K562 (cell line): Measurements from ENCODE around the gene NOTCH1. TPM values are rescaled to one million over a fixed set of nuclear protein-coding genes. Genes with fewer than 3 reads are reported as not detected.

Source experiments
- C11orf30 ChIP-seq: fragments of 450-650 bp; IDR thresholded peaks from 2 replicates; pipeline ENCODE4 v1.6.1; 2016; ENCODE audit warnings: low read depth, mild to moderate bottlenecking
- FIP1L1 ChIP-seq: fragments of 200-400 bp; formaldehyde crosslinking; IDR thresholded peaks from 2 replicates; pipeline ENCODE4 v1.6.1; 2018; ENCODE audit warnings: mild to moderate bottlenecking, low read depth, low read length; ENCODE audit not compliant: poor library complexity, severe bottlenecking
- GTF2B ChIP-seq: IDR thresholded peaks from 2 replicates; pipeline ENCODE4 v1.6.1; 2011; ENCODE audit not compliant: insufficient read length; ENCODE audit errors: extremely low read depth
- HDAC1 ChIP-seq, 2 experiments: fragments of 450-650 bp; IDR thresholded peaks; 2 replicates each; pipeline ENCODE4 v1.6.1; 2016 to 2017; ENCODE audit warnings: inconsistent platforms in 1 of 2, mild to moderate bottlenecking in 1 of 2, moderate library complexity in 1 of 2
- L3MBTL2 ChIP-seq: fragments of 450-650 bp; IDR thresholded peaks from 2 replicates; pipeline ENCODE4 v1.6.1; 2016; ENCODE audit warnings: mild to moderate bottlenecking, moderate library complexity
- NBN ChIP-seq: fragments of 450-650 bp; IDR thresholded peaks from 2 replicates; pipeline ENCODE4 v1.6.1; 2016; ENCODE audit warnings: low read depth, mild to moderate bottlenecking
- PML ChIP-seq: IDR thresholded peaks from 2 replicates; pipeline ENCODE4 v1.6.1; 2012; ENCODE audit warnings: low read length, inconsistent platforms
- POLR2A ChIP-seq: fragments of 450-650 bp; conservative IDR thresholded peaks from 2 replicates; pipeline ENCODE4 v1.6.1; 2016
- POLR2G ChIP-seq: fragments of 200-400 bp; formaldehyde crosslinking; IDR thresholded peaks from 2 replicates; pipeline ENCODE4 v1.6.1; 2017; ENCODE audit warnings: low read depth, mild to moderate bottlenecking, antibody characterized with exemption, low read length, moderate library complexity
- PPARD ChIP-seq: fragments of 250-450 bp; sonication (Bioruptor Pico); IDR thresholded peaks from 2 replicates; pipeline ENCODE4 v1.8.0; 2022; ENCODE audit warnings: inconsistent platforms, mild to moderate bottlenecking, moderate library complexity
- RBFOX2 ChIP-seq: fragments of 200-400 bp; formaldehyde crosslinking; IDR thresholded peaks from 2 replicates; pipeline ENCODE4 v1.6.1; 2017; ENCODE audit warnings: low read depth, mild to moderate bottlenecking, low read length, moderate library complexity
- RBM25 ChIP-seq: fragments of 200-400 bp; formaldehyde crosslinking; IDR thresholded peaks from 2 replicates; pipeline ENCODE4 v1.6.1; 2018; ENCODE audit warnings: low read length, low read depth, moderate library complexity; ENCODE audit not compliant: severe bottlenecking
- REST ChIP-seq, 2 experiments: fragments of 450-650 bp; formaldehyde crosslinking in 1 of 2; IDR thresholded peaks; 2 replicates each; pipeline versions ENCODE4 v1.4.0 to v1.6.1; 2014 to 2020; ENCODE audit warnings: mild to moderate bottlenecking in 2 of 2, borderline replicate concordance in 1 of 2, low read depth in 1 of 2
- ZFP30 ChIP-seq: fragments of 250-450 bp; sonication (Bioruptor Pico); IDR thresholded peaks from 2 replicates; pipeline ENCODE4 v1.8.0; 2022; ENCODE audit warnings: moderate library complexity, mild to moderate bottlenecking, inconsistent platforms, borderline replicate concordance
- ZNF197 ChIP-seq: fragments of 200-800 bp; sonication (Bioruptor generic); IDR thresholded peaks from 2 replicates; pipeline ENCODE4 v1.6.1; 2016; ENCODE audit warnings: low read depth, missing genetic modification characterization, missing compliant biosample characterization
- ZSCAN32 ChIP-seq: fragments of 450-650 bp; formaldehyde crosslinking; IDR thresholded peaks from 2 replicates; pipeline ENCODE4 v1.4.0; 2020; ENCODE audit warnings: mild to moderate bottlenecking, moderate library complexity
- polyA plus RNA-seq, 8 experiments: library from polyadenylated mRNA; depleted of rRNA in 4 of 8; stranded (reverse) in 5 of 8; unstranded in 3 of 8; fragments of >200 nt; fragmentation: Nextera tagmentation in 2 of 8; fragmentation: Illumina TruSeq in 1 of 8; extraction: Ambion mirVana in 2 of 8; extraction: Trizol in 1 of 8; gene quantifications; 2 replicates each; pipeline versions ENCODE4 v1.2.1 to v1.2.3, GENCODE V29; 2011 to 2014; ENCODE audit warnings: inconsistent platforms in 1 of 8, missing spikeins in 1 of 8
- total RNA-seq, 7 experiments: library from RNA; depleted of rRNA in 6 of 7; stranded (reverse); fragments of >200 nt in 6 of 7; fragmentation: Illumina TruSeq in 2 of 7; extraction: Trizol in 2 of 7; gene quantifications; 2 replicates each; pipeline versions ENCODE4 v1.2.1 to v1.2.3, GENCODE V29; 2011 to 2021; ENCODE audit warnings: low replicate concordance in 1 of 7
- TF ChIP-seq, protein P1 (sequence below): fragments of 200-800 bp; sonication (Bioruptor generic); IDR thresholded peaks from 2 replicates; pipeline ENCODE4 v1.6.1; 2017; ENCODE audit warnings: missing genetic modification characterization, missing compliant biosample characterization

The NOTCH1 gene
- total and polyA plus RNA-seq, 9 of the 15 experiments (the other 6 are each of a cell fraction or from before 2014, with no cell fraction given): 0.03 to 31.4 (median 2.3) TPM

DNA sequence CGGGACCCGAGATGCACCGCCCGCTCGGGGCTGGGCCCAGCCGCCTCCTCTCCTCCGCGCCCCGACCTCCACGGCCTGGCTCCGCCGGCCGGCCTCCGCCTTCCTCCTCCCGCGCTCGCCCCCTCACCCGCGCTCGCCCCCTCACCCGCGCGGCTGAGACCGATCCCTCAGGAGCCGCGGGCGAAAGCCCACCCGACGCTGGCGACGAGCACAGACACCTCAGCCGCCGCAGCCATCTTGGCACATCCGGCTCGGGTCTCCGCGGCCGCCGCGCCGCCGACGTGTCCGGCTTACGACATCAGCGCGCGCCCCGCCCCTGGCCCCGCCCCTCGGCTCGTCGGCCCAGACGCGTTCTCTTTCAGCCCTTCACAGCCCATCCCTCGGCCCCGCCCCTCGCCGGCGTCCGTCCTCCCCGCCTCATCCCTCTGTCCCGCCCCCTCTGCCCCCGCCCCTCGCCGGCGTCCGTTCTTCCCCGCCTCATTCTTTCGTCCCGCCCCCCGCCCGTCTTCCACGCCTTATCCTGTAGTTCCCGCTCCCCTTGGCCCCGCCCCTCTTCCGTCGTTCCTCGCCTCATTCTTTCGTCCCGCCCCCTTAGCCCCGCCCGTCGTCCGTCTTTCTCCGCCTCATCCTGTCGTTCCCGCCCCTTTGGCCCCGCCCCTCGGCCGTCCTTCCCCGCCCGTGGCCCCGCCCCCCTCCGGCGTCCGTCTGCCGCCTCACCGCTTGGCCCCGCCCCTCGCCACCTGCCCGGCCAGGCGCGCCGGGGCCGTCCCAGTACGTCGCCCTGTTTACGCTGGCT is 62.9 kb downstream of the NOTCH1 start, which contains the start of gene SEC16A (continued):
- TF ChIP-seq REST (IDR thresholded peaks at IDR 0.05; ENCODE audit: borderline replicate concordance) (no peak), REST (CRISPR knock-in tag; IDR thresholded peaks at IDR 0.05; ENCODE audit: low read depth) (0 out of 2 replicates have a peak, but pooled peaks have one; percentile 46), RBM25 (peak; percentile 52), ZFP30 (CRISPR knock-in tag) (no peak), FIP1L1 (peak; percentile 65), PPARD (CRISPR knock-in tag) (no peak), PML (peak; percentile 57), HDAC1 (IDR thresholded peaks at IDR 0.05) (peak in 1 of 2 experiments; percentile 80; a peak in 2 of 4 replicates), NBN (peak; percentile 38; the same call in 1 of the 2 replicates), C11orf30 (peak; percentile 93), POLR2A (peak; percentile 83), L3MBTL2 (0 out of 2 replicates have a peak, but pooled peaks have one; percentile 19), RBFOX2 (peak; percentile 91), ZNF197 (no peak), GTF2B (no peak), POLR2G (peak; percentile 96), ZSCAN32 (CRISPR knock-in tag) (no peak; the same call in 1 of the 2 replicates)
- TF ChIP-seq, protein P1, sequence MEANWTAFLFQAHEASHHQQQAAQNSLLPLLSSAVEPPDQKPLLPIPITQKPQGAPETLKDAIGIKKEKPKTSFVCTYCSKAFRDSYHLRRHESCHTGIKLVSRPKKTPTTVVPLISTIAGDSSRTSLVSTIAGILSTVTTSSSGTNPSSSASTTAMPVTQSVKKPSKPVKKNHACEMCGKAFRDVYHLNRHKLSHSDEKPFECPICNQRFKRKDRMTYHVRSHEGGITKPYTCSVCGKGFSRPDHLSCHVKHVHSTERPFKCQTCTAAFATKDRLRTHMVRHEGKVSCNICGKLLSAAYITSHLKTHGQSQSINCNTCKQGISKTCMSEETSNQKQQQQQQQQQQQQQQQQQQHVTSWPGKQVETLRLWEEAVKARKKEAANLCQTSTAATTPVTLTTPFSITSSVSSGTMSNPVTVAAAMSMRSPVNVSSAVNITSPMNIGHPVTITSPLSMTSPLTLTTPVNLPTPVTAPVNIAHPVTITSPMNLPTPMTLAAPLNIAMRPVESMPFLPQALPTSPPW (CRISPR knock-in tag): peak; percentile 91
